ENCODE measurements around the gene COL19A1.

DNA sequence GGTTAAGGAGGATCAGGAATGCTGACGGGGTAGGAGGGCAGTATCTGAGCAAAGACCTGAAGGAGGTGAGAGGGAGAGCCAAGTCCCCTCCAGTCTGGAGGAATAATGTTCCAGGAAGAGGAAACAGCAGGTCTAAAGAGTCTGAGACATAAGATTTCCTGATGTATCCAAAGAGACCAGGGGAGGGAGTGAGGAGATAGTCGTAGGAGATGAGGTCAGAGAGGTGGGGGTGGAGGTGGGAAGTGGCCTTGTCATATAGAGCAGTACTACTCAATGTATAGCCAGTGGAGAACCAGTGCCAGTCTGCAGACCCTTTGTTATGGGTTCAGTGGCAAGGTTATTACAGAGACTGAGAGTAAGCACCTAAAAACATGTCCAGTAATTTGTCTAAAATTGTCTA lies 305.9 kb downstream of the COL19A1 start:
- TF ChIP-seq CTCF (conservative IDR thresholded peaks at IDR 0.05; ENCODE audit: low read depth in 2 of 2): no peak
- TF ChIP-seq REST (IDR thresholded peaks at IDR 0.05; ENCODE audit: unreplicated experiment): no peak
- no peak for TF ChIP-seq EZH2 (IDR thresholded peaks at IDR 0.05; ENCODE audit: low read depth, unreplicated experiment)
- no peak for TF ChIP-seq POLR2AphosphoS5 (IDR thresholded peaks at IDR 0.05; ENCODE audit: low read depth)
- no peak for TF ChIP-seq EZH2phosphoT487 (IDR thresholded peaks at IDR 0.05; ENCODE audit: unreplicated experiment)
- TF ChIP-seq CREB1 (CRISPR knock-in tag; IDR thresholded peaks at IDR 0.05; ENCODE audit: low read depth): no peak
- TF ChIP-seq JUNB (IDR thresholded peaks at IDR 0.05; ENCODE audit: unreplicated experiment): no peak
- TF ChIP-seq ZNF331 (CRISPR knock-in tag; IDR thresholded peaks at IDR 0.05; ENCODE audit: low read depth): no peak
- no peak for TF ChIP-seq NANOG (IDR thresholded peaks at IDR 0.05; ENCODE audit: borderline replicate concordance)
- TF ChIP-seq, protein P1, sequence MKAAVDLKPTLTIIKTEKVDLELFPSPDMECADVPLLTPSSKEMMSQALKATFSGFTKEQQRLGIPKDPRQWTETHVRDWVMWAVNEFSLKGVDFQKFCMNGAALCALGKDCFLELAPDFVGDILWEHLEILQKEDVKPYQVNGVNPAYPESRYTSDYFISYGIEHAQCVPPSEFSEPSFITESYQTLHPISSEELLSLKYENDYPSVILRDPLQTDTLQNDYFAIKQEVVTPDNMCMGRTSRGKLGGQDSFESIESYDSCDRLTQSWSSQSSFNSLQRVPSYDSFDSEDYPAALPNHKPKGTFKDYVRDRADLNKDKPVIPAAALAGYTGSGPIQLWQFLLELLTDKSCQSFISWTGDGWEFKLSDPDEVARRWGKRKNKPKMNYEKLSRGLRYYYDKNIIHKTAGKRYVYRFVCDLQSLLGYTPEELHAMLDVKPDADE (IDR thresholded peaks at IDR 0.05): no peak

All from GM23338 (cell line).